Epidermal melanocyte (primary cell): ENCODE data around the gene CHERP.

Experiments used
- DNase-seq: peaks from one replicate; pipeline ENCODE4 v3.0.0; 2011; ENCODE audit warnings: low spot score; ENCODE audit not compliant: insufficient read length

CHERP gene

GRCh38 chr19:16542045-16542909 lies at the start of gene CHERP:
Gene CHERP (minus strand): TSS chr19:16542437. CDS start chr19:16542378, 59 bp downstream.
- peak; percentile 88 for DNase-seq

GRCh38 chr19:16590876-16591802 lies 48.9 kb upstream of the CHERP start:
- DNase-seq, result no peak

GRCh38 chr19:16589917-16590316 lies 47.7 kb upstream of the CHERP start:
- no peak for DNase-seq

GRCh38 chr19:16588824-16589577 lies 46.8 kb upstream of the CHERP start:
- DNase-seq, result no peak

- no peak for DNase-seq
These were observed 45.9 kb upstream of the CHERP start for GRCh38 chr19:16587833-16588823.

DNA sequence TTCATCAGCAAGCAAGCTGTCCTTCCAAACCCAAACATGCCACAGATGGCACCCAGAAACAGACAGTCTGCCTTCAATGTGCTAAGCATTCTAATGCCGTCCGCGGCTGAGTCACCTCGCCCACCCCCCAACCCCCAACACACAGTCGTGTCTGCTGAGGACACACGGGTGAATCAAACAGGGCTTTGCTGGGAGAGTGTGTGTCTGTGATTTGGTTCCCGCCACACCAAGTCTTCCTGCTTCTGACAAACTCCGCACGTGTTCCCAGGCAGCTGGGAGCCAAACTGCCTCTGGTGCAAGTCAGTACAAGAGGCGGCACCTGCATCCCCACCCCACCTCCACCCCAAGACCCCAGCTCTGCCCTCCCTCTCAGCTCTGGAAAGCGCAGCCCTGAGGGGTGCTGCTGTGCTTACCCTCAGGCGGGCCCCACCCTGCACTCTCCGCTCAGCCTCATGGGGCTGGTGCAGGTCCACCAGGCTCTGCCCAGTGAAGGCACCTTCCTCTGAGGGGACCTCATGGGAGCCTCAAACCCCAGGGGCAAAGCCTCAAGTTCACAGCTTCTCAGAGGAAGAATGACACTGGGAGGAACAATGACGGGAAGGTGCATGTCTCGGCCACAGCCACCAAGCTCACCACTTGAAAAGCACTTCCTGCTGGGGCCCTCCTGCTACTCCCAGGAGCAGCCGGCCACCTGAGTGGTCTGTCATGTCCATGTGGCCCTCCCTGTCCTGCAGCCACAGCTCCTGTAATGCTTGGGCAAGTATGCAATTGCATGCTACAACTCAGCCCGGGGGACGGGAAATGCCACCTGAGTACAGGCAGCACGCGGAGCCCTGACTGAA lies 45.0 kb upstream of the CHERP start:
- no peak for DNase-seq

DNA sequence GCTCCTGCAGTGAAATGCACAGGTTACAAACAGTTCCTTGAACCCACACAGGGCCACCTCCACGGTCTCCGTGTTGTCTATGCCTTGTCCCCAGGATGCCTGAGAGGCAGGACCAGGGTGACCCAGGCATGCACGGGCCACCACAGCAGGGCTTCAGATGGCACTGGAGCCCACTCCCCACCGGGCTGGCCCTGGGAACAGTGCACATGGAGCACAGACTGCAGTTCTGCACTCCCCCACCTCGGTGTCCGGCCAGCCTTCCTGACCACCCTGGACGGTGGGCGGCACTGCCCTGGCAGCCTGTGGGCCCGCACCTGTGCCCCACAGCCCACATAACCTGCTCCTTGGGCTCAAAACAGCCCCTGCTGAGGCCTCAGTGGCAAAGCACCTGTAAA lies 44.2 kb upstream of the CHERP start:
- no peak for DNase-seq

DNA sequence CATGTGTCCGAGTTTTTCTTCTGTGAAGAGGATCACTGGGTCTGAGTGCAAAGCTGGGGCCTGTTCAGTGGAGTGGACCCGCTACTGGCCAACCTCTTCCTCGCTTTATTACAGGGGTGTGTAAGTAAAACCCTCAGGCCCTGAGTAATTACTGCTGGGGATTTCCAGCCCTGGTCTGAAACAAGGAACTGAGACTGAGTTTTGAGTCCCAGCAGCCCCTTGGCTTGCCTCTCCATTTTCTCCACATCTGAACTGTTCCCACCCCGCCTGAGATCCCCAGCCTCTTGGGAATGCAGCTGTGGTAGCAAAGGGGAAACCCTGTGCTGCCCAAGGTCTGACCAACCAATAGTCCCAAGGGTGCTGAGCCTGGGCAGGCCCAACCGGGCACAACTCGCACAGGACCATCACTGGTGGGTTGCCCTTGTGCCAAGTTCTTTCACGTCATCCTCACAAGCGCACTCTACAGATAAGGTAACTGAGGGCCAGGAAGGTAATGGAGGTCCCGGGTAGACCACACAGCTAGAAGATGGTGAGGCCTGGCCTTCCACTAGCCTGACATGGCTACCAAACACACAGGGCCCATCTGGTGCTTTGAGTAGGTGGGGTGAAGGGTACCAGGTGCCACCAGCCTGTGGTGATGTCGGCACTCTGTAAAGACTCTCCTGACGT lies 43.7 kb upstream of the CHERP start:
- no peak for DNase-seq

DNA sequence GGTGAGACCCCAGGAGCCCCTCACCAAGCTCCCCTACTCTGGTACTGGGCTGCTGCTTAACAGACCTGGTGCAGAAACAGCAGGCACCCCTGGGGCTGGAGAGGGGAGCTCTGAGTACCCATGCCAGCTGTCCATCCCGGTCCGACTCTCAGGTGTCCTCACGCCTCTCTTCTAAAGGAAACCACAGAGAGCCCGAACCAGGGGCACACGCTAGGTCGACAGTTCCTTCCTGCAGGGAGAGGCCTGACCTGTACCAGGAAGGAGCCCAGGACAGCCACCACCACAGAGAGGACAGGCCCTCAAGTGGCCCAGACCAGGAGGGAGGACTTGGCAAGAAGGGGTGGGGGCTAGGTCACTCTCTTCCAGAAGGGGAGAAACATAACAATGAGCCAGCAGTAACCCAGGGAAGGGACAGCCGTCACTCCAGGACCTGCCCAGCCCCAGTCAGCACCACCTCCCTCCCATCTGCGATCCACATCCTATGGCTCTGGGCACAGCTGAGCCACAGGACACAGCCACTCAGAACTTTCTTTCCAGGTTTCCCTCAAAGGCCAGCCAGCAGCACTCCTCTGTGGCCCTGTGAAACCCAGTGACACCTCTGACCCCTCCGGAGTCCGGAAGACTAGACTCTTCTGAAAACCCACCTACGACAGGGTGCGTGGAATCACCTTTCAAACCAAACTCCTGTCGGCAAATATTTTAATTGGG lies 43.0 kb upstream of the CHERP start:
- DNase-seq, result no peak

DNA sequence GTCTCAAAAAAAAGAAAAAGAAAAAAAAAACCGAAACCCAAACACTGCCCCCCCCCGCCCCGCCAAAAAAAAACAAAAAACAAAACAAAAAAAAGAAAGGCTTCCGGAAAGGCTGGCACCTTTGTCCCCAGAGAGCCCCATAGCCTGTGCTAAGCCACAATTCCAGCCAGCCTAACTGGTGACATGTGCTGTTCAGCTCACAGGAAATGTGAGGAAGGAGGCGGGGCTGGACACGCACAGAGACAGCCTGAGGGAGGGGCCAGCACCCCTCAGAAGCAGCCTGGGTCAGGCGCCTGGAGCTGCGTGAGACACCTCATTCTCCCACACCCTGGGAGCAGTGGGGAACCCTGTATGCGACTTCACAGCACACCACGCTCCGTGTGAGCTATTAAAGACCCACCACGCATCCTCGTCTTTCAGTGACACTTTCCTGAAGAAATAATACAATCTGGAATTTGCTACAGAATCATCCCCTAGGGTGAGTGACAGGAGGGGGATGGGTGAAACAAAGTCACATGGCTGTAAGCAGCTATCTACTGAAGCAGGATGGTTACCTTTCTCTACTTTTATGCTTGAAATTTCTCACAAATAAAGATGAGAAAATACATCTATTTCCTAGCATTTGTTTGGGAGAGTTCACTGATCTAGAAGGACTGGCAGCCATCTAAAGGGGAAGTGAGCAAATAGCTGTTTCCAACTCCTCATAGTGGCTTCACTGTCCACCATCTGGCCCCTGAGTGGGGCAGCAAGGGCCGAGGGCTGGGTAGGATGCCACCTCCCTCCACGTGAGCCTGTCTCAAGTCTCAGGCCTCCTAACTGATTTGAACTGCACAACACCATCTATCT lies 42.2 kb upstream of the CHERP start:
- peak; percentile 91 for DNase-seq

DNA sequence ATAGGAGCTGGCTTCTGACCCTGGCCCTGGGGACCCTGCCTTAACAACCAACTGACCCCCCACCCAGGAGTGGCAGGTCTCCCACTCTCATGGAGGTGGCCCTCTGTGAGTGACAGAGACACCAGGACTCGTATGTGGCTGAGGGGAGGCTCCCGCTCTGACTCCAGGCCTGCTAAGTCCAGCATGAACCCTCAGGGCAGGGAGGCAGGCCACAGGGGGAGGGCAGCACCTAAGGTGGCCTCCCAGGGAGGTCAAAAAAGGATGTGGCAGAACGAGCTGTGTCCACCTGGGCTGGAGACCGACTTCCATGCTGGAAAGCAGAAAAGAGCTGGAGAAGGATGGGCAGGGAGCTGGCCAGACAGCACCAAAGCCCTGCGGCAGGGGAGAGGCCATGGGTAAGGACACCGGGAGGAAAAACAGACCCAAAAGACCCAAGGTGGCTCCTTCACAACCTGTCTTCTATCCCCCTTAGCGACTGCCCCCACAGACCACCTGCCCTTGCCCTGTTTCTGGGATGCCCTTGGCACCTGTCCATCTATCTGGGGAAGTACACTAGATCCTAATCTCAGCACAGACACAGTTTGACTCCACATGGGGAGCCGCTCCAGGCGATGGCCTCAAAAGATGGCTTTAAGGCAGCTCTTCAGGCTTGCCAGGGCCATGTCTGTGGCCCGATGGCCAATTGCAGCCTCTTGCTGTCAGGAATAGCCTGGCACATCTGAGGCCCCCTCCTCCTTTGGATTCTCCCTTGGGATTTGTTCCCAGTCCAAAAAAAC lies 40.4 kb upstream of the CHERP start:
- DNase-seq, result no peak

DNA sequence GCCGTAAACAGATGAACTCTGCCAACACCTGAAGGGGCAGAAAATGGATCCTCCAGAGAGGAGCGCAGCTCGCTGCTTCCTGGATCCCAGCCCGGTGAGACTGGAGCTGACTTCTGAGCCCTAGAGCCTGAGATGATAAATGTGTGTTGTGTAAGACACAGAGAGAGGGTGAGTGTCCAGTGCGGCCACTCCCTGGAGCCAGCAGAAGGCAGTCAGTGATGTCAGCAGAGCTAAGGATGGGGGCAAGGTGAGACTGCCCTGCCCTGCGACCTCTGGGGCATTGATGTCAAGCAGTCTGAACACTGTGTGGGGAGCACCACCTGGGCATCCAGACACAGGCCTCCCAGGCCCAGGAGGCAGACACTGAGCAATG lies 39.7 kb upstream of the CHERP start:
- no peak for DNase-seq

DNA sequence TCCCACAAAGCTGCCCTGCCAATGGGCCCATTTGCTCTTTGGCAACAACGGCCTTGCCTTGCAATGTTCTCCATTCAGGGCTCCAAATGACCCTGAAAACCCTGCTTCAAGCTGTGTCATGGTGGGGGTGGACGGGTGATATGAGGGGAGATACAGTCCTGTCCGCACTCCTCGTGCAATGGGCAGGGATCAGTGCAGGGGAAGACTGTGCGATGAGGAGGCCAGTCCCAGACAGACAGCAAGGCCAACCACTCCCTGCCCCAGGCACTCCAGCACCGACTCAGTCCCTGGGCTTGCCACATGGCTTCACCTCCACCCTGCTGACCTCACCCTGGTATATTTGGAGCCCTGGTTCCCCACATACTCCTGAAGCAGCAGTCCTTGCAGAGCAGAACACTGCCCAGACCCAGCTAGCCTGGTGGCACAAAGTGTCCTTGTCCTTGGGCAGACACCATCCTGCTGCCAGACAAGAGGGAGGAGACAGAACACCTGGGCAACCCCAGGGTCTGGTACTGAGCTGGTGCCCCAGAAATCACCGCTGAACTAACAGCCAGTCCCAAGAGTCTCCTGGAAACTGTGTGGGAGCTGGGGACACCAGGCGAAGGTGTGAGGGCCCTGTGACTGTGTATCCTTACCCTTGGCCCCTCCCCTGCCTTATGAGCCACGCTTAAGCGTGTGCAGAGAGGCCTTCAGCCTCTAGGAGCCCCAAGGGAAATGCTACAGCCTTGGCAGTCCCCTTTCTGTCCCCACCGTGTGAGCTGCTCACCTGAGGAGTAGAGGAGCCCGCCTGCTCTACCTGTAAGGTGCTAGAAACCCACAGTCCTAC lies 39.1 kb upstream of the CHERP start:
- no peak for DNase-seq

GRCh38 chr19:16579381-16579780 lies 37.1 kb upstream of the CHERP start:
- DNase-seq, result no peak

DNA sequence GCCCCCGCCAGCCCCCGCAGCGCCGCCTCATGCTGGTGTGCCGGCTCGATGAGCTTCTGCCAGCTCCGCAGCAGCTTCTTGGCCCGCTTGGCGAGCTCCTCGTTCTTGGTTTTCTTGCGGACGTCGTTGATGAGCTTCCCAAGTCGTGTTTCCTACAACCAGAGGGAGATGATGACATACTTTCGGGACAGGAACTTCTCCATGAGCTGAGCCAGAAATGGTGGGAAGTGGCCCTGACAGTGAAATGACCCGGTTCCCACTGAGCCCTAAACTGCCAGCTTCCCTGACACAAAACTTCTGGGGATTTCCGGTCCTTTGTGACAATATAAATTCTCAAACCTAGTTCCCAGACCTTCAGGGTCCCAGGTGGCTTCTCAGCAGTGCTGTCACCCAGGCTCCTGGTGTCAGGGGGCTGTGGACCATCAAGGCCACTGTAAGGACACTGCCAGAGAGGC lies 35.3 kb upstream of the CHERP start:
- DNase-seq, result no peak
